RPMI8226 (cell line): ENCODE measurements around the gene RTN4.

Source experiments
- DNase-seq: peaks from one replicate; pipeline ENCODE4 v3.0.0-alpha.2; 2015

RTN4 gene

DNA sequence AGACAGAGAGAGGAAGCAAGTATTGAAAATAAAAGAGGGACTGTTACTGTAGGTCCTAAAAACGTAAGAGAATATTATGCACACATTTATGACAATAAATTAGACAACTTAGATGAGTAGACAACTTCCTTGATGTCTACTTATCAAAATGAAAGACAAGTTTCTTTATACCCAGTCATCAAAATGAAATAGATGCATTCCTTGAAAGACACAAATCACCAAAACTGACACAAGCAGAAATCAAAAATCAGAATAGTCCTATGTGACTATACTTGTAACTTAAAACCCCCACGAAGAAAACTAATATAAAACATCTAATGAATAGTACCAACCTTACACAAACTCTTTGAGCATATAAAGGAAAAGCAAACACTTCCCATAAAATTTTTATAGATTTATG is 14.5 kb downstream of the RTN4 start:
- DNase-seq = no peak

DNA sequence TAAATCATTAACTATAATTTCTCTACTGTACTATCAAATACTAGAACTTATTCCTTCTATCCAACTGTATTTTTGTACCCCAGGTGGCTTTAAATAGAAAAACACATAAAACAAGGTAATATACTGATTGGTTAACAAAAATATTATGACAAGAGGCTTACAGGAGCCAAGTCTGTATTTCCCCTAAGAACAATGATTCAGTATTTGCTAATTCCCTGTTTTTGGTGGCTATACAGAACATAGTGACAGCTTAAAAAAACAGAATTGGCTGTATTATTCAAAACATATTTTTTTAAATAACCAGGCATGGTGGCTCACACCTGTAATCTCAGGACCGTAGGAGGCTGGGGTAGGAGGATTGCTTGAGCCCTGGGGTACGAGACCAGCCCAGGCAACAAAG is 16.3 kb downstream of the RTN4 start:
- DNase-seq = no peak

DNA sequence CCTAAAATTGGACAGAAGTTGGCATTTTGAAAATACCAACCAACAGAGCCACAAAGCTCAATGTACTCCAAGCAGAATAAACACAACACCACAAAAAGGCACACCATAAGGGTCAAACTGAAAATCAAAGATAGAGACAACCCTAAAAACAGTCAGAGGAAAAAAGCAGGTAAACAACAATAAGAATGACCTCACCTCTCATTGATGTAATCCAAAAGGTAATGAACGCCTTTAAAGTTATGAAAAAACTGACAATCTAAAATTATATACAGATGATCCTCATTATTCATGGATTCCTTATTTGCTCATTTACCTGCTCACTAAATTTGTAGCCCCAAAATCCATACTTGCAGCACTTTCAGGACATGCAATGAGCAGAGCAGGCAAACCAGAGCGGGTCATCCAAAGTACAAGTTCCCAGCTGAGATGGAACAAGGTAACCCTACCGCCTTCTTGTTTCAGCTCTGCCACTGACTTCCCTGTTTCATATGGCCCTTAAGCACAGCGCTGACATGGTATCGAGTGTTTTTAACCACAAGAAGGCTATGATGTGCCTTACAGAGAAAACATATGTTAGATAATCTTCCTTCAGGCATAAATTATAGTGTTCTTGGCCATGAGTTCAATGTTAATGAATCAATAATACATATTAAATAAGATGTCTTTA is 17.0 kb downstream of the RTN4 start:
- DNase-seq = peak; percentile 62

DNA sequence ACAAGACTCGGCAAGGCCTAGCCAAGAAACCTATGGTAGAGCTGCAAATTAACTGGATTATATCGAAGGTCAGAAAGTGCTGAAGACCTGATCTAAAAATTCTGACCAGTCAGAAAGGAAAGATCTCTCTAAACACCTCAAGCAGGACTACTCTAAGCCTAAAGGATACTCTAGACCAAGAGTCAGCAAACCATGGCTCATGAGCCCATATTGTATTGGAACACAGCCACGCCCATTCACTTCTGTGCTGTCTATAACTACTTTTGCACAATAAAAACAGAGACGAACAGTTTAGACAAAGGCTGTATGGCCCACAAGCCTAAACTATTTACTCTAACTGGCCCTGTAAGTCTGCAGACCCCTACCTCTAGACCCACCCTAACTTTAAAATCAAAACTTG is 18.7 kb downstream of the RTN4 start:
- no peak for DNase-seq

DNA sequence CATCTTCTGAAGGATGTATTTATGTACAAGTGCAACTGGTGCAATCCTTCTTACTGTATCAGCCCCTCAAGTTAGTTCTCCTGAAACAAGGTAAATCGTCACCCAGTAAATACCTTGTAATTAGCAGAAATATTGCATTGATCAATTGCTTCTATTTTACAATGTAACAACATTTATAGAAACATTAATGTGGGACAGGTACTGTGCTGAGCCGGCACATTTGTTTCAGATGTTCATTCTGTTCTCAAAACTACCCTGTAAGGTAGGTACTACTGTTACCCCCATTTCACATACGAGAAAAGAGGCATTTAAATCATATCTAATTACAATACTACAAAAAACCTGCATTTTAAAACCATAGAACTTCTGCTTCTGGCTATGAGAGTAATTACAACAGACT is 19.5 kb downstream of the RTN4 start:
- no peak for DNase-seq

DNA sequence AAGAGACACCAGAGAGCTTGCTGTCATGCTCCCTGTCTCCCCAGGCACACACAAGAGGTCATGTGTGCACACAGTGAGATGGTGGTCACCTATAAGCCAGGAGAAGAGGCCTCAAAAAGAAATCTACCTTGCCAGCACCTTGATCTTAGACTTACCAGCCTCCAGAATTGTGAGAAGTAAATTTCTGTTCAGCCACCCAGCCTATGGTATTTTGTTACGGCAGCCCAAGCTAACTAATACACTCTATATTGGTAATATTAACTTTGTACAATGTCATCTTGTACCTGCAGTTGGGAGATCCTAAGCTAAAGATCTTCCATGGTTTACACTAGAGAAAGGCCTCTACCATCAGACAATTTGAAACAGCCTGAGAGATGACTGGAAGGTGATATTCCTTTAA is 21.2 kb downstream of the RTN4 start:
- DNase-seq = no peak

DNA sequence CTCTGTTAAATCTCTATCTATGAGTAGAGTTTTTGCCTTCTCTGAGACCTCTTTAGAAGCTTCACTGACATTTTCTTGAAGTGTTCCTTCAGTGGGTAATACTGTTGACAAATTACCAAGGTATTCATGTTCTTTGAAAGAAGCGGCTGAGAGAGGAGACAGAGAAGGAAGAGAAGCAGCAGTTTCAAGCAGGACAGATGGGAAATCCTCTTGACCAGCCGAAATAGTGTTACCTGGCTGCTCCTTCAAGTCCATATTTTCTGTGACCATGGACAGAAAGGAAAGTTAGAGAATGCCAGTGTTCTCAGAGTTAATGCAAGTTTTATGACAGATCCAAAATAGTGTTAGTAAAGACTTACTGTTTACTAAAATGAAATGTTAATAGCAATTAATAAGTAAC is 23.0 kb downstream of the RTN4 start:
- no peak for DNase-seq

DNA sequence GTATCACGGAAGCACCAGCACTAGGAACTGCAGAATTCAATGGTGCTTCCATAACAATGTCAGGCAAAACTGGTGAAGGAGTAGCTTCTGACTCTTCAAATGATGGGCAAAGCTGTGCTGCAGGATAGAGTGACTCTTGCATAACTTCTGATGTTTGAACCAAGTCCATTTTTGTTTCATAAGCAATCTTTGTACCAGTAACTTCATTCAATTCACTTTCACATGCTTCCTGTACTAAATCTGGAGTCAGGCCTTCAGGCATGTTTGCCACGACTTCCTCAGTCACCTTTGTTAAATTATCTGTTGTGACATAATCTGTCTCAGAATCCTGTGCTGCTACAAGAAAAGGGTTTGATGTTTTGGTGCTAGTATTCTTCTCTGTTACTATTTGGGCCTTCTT is 24.0 kb downstream of the RTN4 start:
- DNase-seq = no peak

DNA sequence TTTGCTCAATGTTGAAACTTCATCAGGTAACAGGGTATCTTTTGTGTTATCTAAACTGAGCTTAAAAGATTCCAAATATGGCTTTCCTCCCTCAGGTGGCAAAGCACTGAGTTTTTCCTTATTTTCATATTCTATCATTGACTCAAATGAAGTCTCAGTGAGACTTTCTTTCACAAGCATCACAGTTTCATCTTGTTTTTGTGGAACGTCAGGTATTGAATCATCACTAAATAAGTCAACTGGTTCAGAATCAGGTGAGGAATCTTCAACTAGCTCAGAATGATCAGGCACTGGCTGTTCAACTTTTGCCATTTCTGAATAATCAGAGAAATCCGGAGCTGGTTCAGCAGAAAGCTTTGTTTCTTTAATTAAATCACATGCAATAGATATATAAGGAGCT is 24.6 kb downstream of the RTN4 start:
- no peak for DNase-seq

DNA sequence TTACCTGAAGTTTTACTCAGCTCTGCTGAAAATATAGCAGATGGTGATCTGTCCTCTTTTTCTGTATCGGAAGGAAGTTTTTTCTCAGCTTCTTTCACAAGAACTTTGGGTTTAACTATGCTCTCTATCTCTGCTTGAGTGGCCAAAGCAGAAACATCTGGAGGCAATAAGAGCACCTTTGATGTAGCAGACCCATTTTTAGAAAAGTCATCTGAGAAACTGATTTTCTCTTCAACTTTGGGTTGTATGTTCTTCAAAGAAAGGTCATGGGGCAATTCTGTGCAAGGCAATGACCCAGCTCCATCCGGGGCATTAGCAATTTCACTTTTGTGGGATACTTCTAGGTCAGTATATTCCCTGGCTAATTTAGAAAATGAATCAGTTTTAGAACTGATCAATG is 25.2 kb downstream of the RTN4 start:
- DNase-seq = no peak

DNA sequence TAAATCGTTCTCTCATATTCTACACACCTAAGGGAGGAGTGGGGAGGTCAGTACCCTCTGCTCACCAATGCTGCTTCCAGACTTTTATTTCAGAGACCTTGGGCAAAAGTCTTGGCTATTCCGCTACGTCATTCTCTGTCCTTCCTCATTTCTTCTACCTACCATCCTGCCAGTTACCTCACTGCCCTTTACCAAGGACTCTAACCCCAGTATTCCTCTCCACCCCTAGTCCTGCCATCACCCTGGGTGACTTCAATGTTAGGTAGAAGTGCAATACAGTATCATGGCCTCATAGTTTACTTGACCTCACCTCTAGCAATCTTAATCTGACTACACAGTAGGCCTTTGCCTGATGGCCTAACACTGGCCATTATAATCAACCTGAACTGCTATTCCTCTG is 27.8 kb downstream of the RTN4 start:
- DNase-seq = no peak

DNA sequence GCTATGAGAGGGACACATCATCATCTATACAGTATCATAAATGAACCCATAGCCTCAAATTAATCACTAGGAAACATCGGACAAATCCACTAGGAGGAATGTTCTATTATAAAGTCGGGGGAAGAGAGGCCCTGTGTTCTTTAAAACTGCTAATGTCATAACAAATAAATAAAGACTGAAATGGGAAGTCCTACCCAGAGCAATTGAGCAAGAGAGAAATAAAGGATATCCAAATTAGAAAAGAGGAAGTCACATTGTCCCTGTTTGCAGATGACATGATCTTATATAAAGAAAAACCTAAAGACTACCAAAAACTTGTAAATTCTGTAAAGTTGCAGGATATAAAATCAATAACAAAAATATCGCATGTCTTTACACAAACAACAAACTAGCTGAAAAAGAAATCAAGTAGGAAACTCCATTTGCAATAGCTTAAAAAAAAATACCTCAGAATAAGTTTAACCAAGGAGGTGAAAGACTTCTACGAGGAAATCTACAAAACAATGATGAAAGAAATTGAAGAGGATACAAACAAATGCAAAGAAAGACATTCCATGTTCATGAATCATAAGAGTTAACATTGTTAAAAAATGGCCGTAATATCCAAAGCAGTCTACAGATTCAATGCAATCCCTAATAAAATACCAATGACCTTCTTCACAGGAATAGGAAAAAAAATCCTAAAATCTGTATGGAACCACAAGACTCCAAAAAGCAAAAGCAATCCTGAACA is 30.6 kb downstream of the RTN4 start:
- DNase-seq = no peak

DNA sequence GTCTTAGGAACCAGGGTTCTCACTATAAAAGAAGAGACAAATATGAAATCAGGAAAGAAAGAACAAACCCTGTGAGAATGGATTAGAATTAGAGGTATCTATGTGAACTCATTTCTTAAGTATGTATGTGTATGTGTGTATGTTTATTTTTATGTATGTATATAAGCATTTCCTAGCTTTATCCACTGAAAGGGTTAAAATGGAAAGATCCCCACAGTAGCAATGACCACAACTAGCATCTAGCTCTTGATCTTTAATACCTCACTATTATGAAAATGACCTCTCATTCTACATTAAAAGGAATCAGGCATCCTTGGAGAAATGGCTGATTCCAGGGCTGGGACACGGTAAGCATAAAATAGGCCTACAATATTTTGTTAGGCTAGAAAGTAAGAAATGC is 31.6 kb downstream of the RTN4 start:
- DNase-seq = no peak

DNA sequence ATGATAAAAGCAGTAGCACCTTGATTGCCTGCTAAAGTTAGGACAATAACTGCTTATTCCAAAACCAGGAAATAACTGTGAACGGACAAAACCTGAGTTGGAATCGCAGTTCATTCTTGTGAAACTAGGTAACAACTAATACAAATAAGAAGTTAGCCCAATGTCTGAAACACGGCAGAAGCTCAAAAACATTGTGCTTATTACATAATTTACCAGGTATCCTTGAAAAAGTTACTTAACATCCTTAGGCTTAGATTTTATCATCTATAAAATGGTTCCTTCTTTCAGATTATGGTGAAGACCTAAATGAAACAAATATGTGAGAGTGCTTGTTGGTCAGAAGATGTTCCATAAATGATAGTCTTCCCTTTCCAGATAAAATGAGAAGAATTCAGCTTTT is 32.4 kb downstream of the RTN4 start:
- DNase-seq = no peak

DNA sequence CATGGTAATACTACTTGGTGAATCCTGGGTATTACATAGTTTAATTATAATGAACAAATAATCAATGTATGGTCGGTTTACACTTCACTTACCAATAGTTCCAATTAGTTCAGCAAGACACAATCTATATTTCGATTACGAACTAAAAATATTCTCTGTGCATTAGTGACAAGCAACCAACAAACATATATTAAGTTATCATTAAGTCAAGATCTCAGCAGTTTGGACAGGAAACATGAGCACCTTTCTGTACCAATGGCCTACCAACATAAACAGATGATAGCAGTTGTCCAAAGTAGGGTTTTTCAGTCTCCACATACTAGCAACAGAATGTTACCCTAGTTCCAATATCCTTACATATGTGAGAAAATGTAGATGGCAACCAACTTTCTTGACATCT is 32.8 kb downstream of the RTN4 start:
- DNase-seq = no peak

DNA sequence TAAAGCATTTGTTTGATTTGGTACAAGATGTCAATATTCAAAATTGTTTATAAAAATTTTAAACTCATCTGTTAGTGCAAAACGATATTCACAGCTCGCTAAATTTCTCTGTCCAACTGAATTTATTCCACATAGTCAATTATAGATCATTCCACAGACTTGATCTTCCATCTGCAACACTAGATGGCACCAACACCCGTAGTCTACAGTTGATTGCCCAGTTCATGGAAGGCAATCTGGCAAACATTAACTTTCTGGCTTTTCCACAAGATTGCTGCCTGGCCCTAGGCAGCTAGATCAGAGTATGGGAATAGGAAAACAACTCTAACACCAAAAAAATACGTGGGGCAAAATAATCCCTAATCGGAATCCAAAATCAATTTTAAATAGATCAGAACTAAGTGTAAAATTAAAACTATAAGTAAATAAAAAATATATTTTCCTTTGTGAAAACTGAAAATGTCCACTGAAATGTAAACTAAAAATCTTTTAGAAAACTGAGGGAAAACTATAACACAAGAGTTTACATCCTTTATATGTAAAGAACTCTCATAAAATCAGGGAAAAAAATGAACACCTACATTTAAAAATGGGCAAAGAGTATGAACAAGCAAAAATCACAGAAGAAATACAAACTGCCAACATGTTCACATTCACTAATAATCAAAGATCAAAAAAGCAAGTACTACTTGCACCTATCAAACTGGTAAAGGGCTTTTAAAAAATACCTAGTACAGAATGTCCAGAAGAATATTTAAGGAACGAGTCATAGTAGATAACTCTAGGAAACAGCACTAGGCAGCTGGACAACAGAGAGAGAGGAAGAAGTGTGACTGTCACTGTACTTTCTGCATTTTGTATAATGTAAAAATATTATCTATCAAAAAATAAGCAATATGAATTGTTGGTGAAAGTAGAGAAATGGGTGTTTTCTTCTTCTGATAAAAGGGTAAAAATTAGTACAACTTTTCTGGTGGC is 35.0 kb downstream of the RTN4 start:
- peak; percentile 58 for DNase-seq

DNA sequence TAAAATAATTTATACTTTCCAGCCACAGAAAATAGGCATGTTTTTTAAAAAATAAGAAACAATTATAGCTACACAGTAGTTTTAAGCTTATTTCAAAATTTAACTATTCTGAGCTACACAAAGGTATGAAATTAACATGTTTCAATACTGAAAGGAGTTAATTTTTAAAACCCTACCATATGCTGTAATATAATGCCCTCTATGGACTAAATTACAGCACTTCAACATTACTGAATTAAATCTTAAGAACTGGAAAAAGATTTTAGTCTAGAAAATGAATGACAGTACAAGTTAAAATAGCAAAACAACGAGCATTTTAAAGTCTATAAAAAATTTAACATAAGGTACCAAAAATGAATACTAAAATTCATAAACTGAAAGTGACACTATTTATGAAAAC is 36.3 kb downstream of the RTN4 start:
- DNase-seq = no peak

DNA sequence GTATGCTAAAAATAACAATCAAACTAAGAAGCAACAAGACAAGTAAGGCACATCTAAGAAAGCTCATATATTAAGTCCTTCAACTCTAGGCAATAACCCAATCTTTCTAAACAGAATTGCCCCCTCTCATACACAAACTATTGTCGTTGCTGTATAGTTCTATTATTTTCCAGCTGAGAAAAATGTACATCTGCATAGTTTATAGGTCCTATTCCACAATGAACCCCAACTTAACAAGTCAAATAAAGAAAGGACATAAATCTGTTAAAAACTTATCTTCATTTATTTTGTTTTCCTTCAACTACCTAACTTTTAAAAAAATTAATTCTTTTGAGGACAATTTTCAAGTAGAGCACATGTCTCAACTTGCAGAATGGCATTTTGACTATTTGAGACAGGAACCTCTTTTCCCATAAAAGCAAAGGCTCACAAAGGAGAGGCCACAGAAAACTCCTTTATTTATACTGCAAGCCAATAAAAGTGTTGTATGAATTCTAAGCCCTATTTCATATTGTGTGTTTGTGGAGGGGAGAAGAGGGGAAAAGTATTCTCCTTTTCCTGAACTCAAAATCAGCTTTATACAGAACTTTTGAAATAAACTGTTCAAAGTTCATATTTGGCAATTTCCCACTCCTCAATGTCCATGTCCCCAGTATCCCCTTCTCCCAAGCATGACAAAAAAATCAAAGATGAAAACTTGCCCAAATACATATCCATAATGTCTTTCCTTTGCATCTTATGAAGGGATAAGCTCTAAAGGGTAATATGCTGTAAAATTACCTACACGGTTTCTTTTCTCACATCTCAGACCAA is 37.4 kb downstream of the RTN4 start:
- no peak for DNase-seq

DNA sequence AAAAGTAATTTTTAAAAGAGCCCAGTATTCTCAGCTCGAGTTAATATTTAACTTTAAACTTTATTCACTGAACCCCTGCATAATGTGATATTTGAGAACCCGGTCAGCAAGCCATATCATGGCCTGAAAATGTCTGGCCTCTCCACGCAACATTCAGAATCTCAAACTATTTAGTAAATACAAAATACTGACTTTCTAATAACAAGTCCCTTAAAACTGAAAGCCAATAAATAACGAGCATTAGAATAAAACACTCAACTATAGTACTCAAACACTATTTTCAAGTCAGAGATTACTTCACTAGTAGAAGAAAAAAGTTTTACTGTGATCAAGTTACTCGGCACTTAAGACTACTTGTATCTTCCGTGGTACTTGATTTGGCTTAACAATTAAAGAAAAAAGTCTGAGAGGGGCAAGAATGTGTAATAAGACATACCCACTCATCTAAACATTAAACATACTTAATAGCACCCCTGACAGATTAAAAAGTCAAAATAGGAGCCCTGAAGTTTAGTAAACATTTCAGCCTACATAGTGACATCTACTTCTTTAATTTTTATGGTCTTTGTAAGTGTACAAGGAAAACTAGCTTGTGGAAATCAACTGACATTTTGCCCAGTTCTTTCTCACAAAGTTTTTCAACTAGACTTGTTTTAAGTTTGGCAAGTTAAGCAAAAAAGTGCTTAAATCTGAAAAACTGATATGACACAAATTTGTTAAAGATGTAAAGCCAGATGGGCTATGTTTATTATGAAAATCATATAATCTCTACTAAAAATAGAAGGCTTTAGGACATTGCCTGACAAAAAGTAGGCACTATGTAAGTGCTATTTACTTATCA is 38.2 kb downstream of the RTN4 start:
- DNase-seq = no peak

DNA sequence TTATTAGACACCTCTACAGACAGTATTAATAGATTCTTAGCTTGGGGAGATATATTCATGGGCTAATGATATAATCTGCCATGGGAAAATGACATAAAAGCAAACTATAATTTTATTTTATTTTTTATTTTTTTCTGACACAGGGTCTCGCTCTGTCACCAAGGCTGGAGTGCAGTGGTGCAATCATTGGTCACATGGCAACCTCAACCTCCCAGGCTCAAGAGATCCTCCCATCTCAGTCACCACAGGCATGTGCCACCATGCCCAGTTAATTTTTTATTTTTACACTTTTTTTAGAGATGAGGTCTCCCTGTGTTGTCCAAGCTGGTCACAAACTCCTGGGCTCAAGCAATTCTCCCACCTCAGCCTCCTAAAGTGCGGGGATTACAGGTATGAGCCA is 39.3 kb downstream of the RTN4 start:
- DNase-seq = no peak

DNA sequence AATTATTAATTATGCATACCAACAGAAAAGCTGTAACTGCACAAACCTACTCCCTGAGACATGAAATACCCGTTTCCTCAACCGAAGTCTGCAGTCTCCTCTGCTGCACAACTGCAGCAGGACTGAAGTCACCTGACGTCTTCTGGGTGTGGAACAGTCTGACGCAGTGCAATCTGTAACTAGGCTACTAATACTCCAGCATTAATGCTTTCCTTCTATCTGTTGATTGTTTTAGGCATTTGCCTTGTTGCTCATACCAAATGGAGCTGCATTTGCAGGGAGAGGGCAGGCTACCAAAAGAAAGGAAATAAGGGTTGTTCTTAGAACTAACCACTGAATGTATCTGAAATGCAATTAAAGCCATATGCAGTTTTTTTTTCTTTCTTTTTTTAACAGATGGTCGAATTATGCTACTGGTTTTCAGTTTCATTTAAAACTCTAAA is 40.1 kb downstream of the RTN4 start:
- peak; percentile 78 for DNase-seq
